GM12872 (cell line): ENCODE results near the gene SAT2.

Experiments
- CTCF ChIP-seq: IDR thresholded peaks from 3 replicates; pipeline ENCODE4 v1.5.1; 2011; ENCODE audit warnings: low read depth, mild to moderate bottlenecking, low read length, moderate library complexity; ENCODE audit not compliant: insufficient read depth

SAT2 gene

DNA sequence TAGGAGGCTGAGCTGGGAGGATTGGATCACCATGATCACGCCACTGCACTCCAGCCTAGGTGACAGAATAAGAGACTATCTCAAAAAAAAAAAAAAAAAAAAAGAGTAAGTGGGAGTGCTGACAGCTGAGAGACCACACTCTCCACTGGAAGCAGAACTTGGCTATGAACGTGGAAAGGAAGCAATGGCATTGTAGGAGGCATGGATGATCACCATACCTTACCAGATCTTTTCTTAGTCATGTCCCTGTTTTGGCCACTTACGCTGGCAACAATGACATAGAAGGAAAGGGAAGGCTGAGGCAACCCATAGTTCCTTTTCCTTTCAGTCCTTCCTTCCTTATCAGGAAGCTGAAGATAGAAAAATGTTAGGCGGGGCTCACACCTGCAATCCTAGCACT is 19.4 kb upstream of the SAT2 start:
- TF ChIP-seq CTCF, result no peak

DNA sequence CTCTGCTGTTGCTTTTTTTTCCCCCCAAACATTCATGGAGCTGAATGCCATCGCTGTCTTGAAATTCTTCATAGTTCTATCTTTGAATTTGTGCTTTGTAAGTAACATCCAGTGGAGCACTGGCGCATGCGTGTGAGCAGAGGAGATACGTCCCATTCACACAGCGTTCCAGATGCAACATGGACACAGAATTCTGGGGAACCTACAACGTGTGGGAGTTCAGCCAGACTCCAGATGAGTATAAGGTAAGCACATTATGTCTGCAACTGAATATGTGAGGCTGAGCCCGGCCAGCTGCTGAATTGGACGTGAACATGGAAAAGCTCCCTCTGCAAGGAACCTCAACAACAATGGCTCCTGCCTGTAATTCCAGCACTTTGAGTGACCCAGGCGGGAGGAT is 18.8 kb upstream of the SAT2 start:
- no peak for TF ChIP-seq CTCF

- TF ChIP-seq CTCF, result no peak
These were observed 17.2 kb upstream of the SAT2 start for GRCh38 chr17:7644775-7645174.

GRCh38 chr17:7640783-7641182 is 13.2 kb upstream of the SAT2 start:
- no peak for TF ChIP-seq CTCF

DNA sequence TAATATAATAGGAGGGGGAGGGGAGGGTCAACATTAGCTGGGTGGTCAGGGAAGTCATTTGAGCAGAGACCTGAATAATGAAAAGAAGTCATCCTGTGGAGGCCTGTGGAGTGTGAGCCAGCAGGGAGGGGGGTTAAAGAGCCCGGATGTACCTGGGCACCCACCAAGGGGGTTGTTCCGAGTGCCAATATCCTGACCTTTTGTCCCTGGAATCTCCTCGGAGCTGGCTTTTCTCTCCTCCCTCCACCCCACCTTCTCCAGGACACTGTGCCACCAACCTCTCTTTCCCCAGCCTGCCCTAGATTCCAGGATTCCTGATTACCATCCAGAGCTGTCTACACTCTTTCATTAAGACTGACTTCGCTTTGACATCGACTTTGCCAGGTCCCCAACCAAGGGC is 8.5 kb upstream of the SAT2 start:
- TF ChIP-seq CTCF, result no peak

GRCh38 chr17:7634384-7634783 is 6.8 kb upstream of the SAT2 start:
- peak; percentile 48 for TF ChIP-seq CTCF

- peak; percentile 26; the same call in 1 of the 3 replicates for TF ChIP-seq CTCF
These were observed 5.5 kb upstream of the SAT2 start for GRCh38 chr17:7633093-7633492.

DNA sequence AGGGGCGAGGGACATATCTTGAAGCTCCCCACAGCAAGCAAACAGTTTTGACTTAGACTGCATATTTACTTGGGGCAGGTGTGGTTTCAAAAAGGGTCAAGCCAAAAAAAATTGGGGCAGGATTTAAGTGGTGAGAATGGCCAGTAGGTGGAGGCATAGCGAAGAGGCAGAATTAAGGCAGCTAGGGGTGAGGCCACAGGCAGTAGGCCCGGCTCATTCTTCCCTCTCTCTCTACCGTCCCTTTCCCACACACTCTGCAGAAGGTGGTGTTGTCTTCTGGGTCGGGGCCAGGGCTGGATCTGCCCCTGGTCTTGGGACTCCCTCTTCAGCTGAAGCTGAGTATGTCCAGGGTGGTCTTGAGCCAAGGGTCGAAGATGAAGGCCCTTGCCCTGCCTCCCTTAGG is 4.9 kb upstream of the SAT2 start:
- peak; percentile 67 for TF ChIP-seq CTCF
